Adrenal gland (tissue), 12 donors: ENCODE results near the gene ERGIC3. TPM values are rescaled to one million over a fixed set of nuclear protein-coding genes. Genes with fewer than 3 reads are reported as not detected.

ENCODE experiments used
- DNase-seq, 7 donors: peaks; one replicate each; pipeline ENCODE4 v3.0.0-alpha.2; 2019 to 2020
- H3K27ac ChIP-seq, 5 donors: fragments of 200-600 bp; sonication (generic) in 4 of 5; 1 replicate in 3 of 5; 2 replicates in 2 of 5; pipeline versions ENCODE4 v1.5.1 to v1.8.0; 2016 to 2020; ENCODE audit warnings: mild to moderate bottlenecking in 1 of 5
- H3K27me3 ChIP-seq: fragments of 200-600 bp; 2 replicates; pipeline ENCODE4 v1.8.0; 2021
- H3K36me3 ChIP-seq, 2 donors: fragments of 200-600 bp; replicated peaks in 1 of 2; 1 replicate in 1 of 2; 2 replicates in 1 of 2; pipeline versions ENCODE4 v1.5.1 to v1.8.0; 2018 to 2022
- H3K4me1 ChIP-seq, 2 donors: fragments of 200-600 bp; replicated peaks in 1 of 2; 1 replicate in 1 of 2; 2 replicates in 1 of 2; pipeline versions ENCODE4 v1.5.1 to v1.8.0; 2018 to 2021
- H3K4me3 ChIP-seq, 4 donors: fragments of 200-600 bp; sonication (generic) in 3 of 4; one replicate each; pipeline ENCODE4 v1.5.1; 2016 to 2018
- H3K9me3 ChIP-seq, 3 donors: fragments of 200-600 bp; sonication (generic) in 1 of 3; replicated peaks in 1 of 3; 1 replicate in 2 of 3; 2 replicates in 1 of 3; pipeline versions ENCODE4 v1.5.1 to v1.8.0; 2016 to 2021
- POLR2A ChIP-seq, 2 donors: fragments of 450-650 bp; IDR thresholded peaks; one replicate each; pipeline ENCODE4 v1.6.1; 2017; ENCODE audit warnings: antibody characterized with exemption in 2 of 2, mild to moderate bottlenecking in 2 of 2, moderate library complexity in 1 of 2
- WGBS, 4 donors: extraction: QIAGEN DNeasy Blood & Tissue Kit in 2 of 4; methylation state at CpG; one replicate each; pipeline versions ENCODE4 v1.1.5 to v1.1.7; 2013 to 2017; 5-methylcytosine and 5-hydroxymethylcytosine counted together
- intact Hi-C, 2 donors: fragments of 100-400 bp; cut with DNase I; formaldehyde crosslinking; loops; one replicate each; pipeline versions ENCODE4 v1.14.1 to v1.15.0; 2022 to 2023
- polyA plus RNA-seq, 3 donors: library from polyadenylated mRNA; stranded (reverse); fragments of 200-250 nt in 2 of 3; fragments of 350-450 nt in 1 of 3; fragmentation: Illumina TruSeq in 1 of 3; extraction: RNeasy Lipid Tissue Mini Kit (QIAGEN cat#74804) in 1 of 3; gene quantifications; one replicate each; pipeline ENCODE4 v1.2.3, GENCODE V29; 2013 to 2014
- total RNA-seq, 9 donors: library from RNA; depleted of rRNA in 4 of 9; stranded (reverse); fragments of >200 nt in 4 of 9; fragments of 120-200 nt in 1 of 9; fragmentation: NEBNext Ultra II Directional in 1 of 9; extraction: Animal tissue kit (Norgen Biotek cat#: 25700) in 1 of 9; gene quantifications; one replicate each; pipeline versions ENCODE4 v1.1.0 to v1.2.4, GENCODE V29; 2013 to 2023
- TF ChIP-seq, protein P1 (sequence below), 6 experiments: fragments of 450-650 bp in 4 of 6; fragments of 200-600 bp in 2 of 6; sonication (generic) in 1 of 6; IDR thresholded peaks; 1 replicate in 5 of 6; 2 replicates in 1 of 6; pipeline versions ENCODE4 v1.5.1 to v1.8.0; 2016 to 2021; ENCODE audit warnings: antibody characterized with exemption in 6 of 6, mild to moderate bottlenecking in 2 of 6, moderate library complexity in 1 of 6
- donor health status: healthy with polysubstance abuse.
- donor health status: Bipolar disorder and iron deficiency.
- donor health status: DM: yes; HTN: yes; CAD: no.
- donor health status: DM: no; HTN: no; CAD: no.
- donor health status: DM: no; HTN: no; CAD: no.
- donor health status: DM: yes; HTN: yes; CAD: no.

The ERGIC3 gene
- total and polyA plus RNA-seq, 12 donors = 217 to 386 (median 271) TPM

- no peaks in the 10 kb centered on the region for H3K4me1 ChIP-seq
- DNase-seq = no peak
- 77 to 92% (median 91%) methylated on average over 4 to 10 of the region's 10 CpGs for WGBS, 4 donors
These were observed 22.0 kb downstream of the ERGIC3 start for GRCh38 chr20:35563834-35564233.

DNA sequence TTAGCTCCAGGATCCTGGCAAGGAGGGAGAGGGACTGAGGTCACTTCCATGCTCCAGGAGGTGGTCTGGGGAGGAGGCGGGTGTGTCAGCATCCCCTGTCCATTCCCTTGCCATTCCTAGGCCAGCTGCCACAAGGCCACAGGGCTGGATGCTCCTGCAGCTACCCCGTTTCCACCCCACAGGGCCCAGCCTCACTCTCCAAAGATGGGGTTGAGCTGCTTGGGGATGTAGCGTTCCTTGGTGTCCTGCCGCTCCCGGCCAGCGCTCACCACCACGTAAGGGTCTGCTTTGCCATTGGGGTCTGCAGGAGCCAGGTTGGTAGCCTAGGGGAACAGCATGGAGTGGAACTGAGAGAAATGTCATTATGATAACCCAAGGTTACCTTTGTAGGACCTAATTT is 23.0 kb downstream of the ERGIC3 start:
- whole genome bisulfite sequencing, 4 donors = 83 to 94% (median 92%) methylated on average over 6 to 7 of the region's 7 CpGs
- Histone ChIP-seq H3K9me3 (no peaks in the 10 kb centered on the region), H3K27ac (no peak overlapping the region), H3K36me3 (no peaks in the 10 kb centered on the region), H3K4me1 (no peaks in the 10 kb centered on the region), H3K27me3 (no peaks in the 10 kb centered on the region), H3K4me3 (no peak overlapping the region)
- no peak for TF ChIP-seq POLR2A (IDR thresholded peaks at IDR 0.05)
- TF ChIP-seq, protein P1, sequence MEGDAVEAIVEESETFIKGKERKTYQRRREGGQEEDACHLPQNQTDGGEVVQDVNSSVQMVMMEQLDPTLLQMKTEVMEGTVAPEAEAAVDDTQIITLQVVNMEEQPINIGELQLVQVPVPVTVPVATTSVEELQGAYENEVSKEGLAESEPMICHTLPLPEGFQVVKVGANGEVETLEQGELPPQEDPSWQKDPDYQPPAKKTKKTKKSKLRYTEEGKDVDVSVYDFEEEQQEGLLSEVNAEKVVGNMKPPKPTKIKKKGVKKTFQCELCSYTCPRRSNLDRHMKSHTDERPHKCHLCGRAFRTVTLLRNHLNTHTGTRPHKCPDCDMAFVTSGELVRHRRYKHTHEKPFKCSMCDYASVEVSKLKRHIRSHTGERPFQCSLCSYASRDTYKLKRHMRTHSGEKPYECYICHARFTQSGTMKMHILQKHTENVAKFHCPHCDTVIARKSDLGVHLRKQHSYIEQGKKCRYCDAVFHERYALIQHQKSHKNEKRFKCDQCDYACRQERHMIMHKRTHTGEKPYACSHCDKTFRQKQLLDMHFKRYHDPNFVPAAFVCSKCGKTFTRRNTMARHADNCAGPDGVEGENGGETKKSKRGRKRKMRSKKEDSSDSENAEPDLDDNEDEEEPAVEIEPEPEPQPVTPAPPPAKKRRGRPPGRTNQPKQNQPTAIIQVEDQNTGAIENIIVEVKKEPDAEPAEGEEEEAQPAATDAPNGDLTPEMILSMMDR (IDR thresholded peaks at IDR 0.05) = no peak
- DNase-seq = no peak
- intact Hi-C loops = no loop called here

More at GRCh38 chr20:35563834-35564233, 22.0 kb downstream of the ERGIC3 start:
- intact Hi-C loops = no loop called here
- peaks cover 0 to under 1% of the 10 kb centered on the region in 2 donors for H3K36me3 ChIP-seq
- H3K27ac ChIP-seq = no peak overlapping the region
- H3K27me3 ChIP-seq = no peaks in the 10 kb centered on the region
- TF ChIP-seq, protein P1 (IDR thresholded peaks at IDR 0.05) = no peak
- no peaks in the 10 kb centered on the region for H3K9me3 ChIP-seq
- no peak overlapping the region for H3K4me3 ChIP-seq

DNA sequence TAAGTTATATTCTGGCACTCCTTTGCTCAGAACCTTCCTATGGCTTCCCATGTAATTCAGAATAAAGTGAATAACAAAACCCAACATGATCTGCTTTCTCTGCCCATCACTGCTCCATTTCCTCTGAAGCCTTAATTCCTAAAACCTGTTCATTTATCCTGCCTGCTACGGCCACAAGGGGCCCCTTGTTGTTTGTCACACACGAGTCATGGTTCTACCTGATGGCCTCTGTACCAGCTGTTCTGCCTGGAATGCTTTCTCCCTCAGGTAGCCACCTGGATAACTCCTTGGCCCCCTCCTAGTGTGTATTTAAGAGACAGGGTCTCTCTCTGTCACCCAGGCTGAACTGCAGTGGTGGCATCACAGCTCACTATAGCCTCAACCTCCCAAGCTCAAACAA is 26.8 kb downstream of the ERGIC3 start:
- no peaks in the 10 kb centered on the region for H3K4me1 ChIP-seq
- H3K27ac ChIP-seq = no peak overlapping the region
- intact Hi-C loops = no loop called here
- H3K36me3 ChIP-seq = no peaks in the 10 kb centered on the region
- no peaks in the 10 kb centered on the region for H3K27me3 ChIP-seq
- no peak overlapping the region for H3K4me3 ChIP-seq
- no peak for DNase-seq
- TF ChIP-seq, protein P1 (IDR thresholded peaks at IDR 0.05) = no peak
- no peaks in the 10 kb centered on the region for H3K9me3 ChIP-seq
- 27 to 44% (median 37%) methylated on average over 2 of the region's 2 CpGs for WGBS, 4 donors

GRCh38 chr20:35571555-35571954 is 29.7 kb downstream of the ERGIC3 start:
- Histone ChIP-seq H3K4me3 (no peak overlapping the region), H3K27ac (no peak overlapping the region), H3K9me3 (no peaks in the 10 kb centered on the region), H3K27me3 (no peaks in the 10 kb centered on the region), H3K36me3 (no peaks in the 10 kb centered on the region), H3K4me1 (no peaks in the 10 kb centered on the region)
- intact Hi-C loops = no loop called here
- TF ChIP-seq, protein P1 (IDR thresholded peaks at IDR 0.05) = no peak
- no peak for TF ChIP-seq POLR2A (IDR thresholded peaks at IDR 0.05)
- DNase-seq = no peak
